GM18951 (cell line): Measurements from ENCODE around the gene PPL.
"Not testable (repeated sequence)": the region's sequence is repeated elsewhere in the genome, so short reads cannot be mapped to it uniquely, and the experiment has no call there.

Experiments used
- POLR2A ChIP-seq: IDR thresholded peaks from 4 replicates; pipeline ENCODE4 v1.6.1; 2011; ENCODE audit warnings: mild to moderate bottlenecking; ENCODE audit not compliant: insufficient read length, insufficient read depth; ENCODE audit errors: extremely low read depth
- in situ Hi-C: fragments of 300-500 bp; cut with MboI; formaldehyde crosslinking; loops from one replicate; pipeline ENCODE4 v1.12.0; 2022; ENCODE audit warnings: low sequenced_read_pairs, mixed read lengths, inconsistent platforms; ENCODE audit not compliant: unreplicated experiment

PPL gene

GRCh38 chr16:4900750-4901149 is 36.2 kb downstream of the PPL start:
- TF ChIP-seq POLR2A, result no peak
- in situ Hi-C loops, result no loop called here

- TF ChIP-seq POLR2A, result no peak
- in situ Hi-C loops, result no loop called here
Measured at GRCh38 chr16:4900036-4900435, 36.9 kb downstream of the PPL start.

GRCh38 chr16:4899474-4899846 is 37.5 kb downstream of the PPL start:
- in situ Hi-C loops, result no loop called here

GRCh38 chr16:4898811-4899473 is 38.0 kb downstream of the PPL start:
- no peak for TF ChIP-seq POLR2A
- in situ Hi-C loops, result no loop called here

More at GRCh38 chr16:4899474-4899846, 37.5 kb downstream of the PPL start:
- no peak for TF ChIP-seq POLR2A

DNA sequence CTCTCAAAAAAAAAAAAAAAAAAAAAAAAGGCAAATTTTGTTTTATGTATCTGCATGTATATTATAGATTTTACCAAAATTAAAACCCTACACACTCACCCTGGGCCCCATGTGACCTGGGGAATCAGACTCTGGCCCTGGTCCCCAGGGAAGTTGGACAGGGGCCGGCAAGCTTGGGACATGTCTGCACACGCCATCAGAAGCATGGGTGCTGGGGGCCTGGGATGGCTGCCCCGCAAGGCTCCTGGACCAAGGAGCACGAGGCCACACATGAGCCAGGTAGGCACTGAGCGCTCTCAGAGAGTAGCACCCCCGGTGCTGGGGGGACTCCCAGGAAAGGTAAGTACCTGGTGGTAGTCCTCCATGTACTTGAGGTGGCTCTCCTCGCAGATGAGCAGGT is 39.6 kb downstream of the PPL start:
- in situ Hi-C loops, result no loop called here
- no peak for TF ChIP-seq POLR2A

- in situ Hi-C loops, result not testable (repeated sequence)
Measured at GRCh38 chr16:4896761-4897160, 40.2 kb downstream of the PPL start.

DNA sequence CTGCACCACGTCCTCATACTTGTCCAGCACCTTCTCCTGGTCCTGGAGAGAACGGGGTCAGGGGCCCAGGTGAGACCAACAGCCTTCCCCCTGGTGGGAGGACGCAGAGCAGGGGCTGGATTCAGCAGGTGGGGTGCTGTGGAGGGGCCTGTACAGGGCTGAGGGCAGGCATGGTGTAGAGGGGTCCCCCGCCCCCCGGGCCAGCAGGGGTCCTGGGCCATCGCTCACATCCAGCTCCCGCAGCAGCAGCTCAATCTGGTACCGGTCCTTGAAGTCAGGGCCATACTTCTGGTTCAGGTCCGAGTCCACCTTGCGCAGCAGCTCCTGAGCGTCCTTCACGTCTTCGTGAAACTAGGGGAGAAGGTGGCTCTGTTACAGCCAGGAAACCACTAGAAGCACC is 41.6 kb downstream of the PPL start:
- in situ Hi-C loops, result no loop called here

GRCh38 chr16:4894276-4895150 is 42.4 kb downstream of the PPL start:
- in situ Hi-C loops, result no loop called here
- TF ChIP-seq POLR2A, result no peak

More for the DNA sequence above, 41.6 kb downstream of the PPL start:
- TF ChIP-seq POLR2A, result no peak

DNA sequence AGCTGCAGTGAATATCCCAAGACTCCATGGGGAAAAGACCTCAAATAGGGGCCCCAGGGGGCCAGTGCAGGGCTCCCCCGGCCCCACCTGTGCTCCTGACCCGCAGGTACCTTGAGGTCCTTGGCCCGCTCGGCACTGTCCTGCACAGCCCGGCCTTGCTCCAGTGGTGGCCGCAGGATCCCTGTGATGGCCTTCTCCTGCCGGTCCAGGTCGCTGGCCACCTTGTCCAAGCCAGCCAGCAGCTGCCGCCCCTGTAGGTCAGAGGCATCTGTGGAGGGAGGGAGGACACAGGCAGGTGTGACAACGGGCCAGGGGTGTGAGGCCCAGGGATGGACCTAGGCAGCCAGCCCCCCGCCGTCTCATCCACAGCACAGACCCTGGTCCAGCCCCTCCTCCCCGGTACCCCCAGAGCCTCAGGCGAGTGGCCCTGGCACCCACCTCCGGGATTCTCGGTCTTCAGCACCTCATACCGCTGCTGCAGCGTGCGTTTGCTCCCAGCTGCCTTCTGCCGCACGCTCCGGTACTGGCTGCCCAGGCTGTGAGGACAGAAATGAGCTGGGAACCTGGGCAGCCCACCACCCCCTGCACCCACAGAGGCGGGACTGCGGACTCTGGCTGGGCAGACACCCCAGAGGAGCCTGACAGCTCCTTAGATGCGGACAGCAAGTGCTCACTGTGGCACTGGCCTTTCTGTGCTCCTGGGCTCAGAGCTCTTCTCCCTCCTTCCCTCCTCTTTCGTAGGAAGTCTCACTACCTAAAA is 43.7 kb downstream of the PPL start:
- no peak for TF ChIP-seq POLR2A
- in situ Hi-C loops, result no loop called here

DNA sequence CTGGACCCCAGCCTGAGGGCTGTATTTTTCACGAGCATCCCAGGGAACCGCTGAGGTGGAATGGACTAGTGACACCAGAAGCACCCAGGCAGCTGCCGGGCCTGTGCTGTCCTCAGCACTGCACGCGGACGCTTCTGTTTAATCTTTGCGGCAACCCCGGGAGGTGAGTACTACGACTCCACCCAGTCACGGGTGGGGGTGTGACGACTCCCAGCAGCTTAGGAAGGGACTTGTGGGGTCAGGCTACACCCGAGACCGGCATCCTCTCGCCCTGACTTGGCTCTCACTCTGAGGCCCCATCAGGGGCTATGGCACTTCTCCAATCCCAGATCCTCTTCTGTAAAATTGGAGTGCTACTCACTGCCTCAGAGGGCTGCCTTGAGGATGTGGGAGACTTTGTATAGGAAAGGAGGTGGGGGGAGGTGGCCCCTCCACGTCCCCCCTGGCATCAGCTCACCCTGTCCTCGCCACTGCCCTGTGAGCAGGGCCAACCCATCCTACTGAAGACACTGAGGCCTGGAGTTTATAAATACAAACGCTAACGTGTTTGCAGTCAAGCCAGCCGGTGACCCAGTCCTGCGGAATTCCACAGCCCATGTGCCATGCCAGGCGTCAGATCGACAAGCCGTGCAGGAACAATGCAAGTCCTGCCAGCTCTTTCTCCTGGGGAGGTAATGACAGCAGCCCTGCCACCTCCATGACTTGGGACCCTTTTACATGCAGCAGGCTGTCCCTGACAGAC is 44.4 kb downstream of the PPL start:
- no peak for TF ChIP-seq POLR2A
- in situ Hi-C loops, result no loop called here

DNA sequence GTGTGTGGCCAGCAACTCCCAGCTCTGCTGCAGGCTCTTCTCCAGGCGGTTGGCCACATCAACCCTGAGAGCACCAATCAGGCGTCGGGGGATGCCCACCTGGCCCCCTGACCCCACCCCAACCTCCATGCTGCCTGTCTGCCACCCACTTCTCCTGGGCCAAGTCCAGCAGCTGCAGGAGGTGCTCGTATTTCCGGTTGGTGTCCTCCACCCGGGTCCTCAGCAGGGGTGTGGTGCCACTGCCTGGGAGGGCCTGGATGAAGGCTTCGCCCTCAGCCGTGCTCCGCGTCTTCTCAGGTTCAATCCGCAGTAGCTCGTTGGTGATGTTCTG is 45.1 kb downstream of the PPL start:
- TF ChIP-seq POLR2A, result no peak
- in situ Hi-C loops, result no loop called here

DNA sequence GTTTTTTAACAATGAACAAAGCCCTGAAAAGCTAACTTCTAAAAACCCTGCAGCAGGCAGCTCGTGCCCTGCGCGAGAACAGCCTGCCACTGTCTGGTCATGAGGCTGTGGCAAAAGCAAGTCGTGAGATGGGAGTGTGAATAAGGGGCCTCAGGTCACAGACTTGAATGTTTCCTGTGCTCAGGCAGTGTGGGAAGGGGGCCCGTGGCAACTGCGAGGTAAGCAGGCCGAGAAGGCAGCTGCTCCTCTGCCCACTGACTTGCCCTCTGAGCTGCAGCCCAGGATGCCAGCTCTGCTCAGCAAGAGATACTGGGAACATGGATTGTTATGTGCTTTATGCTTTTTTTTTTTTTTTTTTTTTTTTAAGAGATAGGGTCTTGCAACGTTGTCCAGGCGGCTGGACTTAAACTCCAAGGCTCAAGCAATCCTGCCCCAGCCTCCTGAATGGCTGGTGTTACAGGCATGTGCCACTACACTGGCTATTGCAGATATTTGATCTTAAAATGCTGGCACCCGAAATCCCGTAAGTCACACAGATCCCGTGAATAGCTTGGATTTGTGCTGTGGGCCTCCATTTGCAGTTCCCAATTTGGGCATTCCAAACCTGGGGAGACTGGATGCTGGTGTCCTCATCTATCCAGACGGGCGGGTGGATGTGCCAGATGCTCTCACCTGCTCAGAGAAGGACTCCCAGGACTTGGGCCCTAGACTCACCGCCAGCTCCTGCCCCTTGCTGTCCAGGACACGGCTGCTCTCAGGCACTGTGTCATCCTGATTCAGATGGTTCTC is 45.7 kb downstream of the PPL start:
- no peak for TF ChIP-seq POLR2A
- in situ Hi-C loops, result no loop called here
